Measurements from ENCODE around the gene PLXNA2. TPM values are rescaled to one million over a fixed set of nuclear protein-coding genes. Genes with fewer than 3 reads are reported as not detected.

PLXNA2 gene
- total RNA-seq, 2 donors from 2014 or later: 0.04 to 0.39 TPM

- no peak for DNase-seq (ENCODE audit: low spot score in 2 of 2)
- no peak overlapping the region for H3K27ac Mint-ChIP-seq
- ATAC-seq: no peak
- no peaks in the 10 kb centered on the region for H3K36me3 Mint-ChIP-seq
- no peaks in the 10 kb centered on the region for H3K9me3 Mint-ChIP-seq
These were observed 261.0 kb downstream of the PLXNA2 start for GRCh38 chr1:207983044-207983635.

GRCh38 chr1:207981976-207982375 is 262.2 kb downstream of the PLXNA2 start:
- Mint-ChIP-seq H3K27ac (no peak overlapping the region), H3K9me3 (no peaks in the 10 kb centered on the region), H3K36me3 (no peaks in the 10 kb centered on the region)
- ATAC-seq (peak in 1 of 2 donors; percentile 46), DNase-seq (ENCODE audit: low spot score in 2 of 2) (no peak)

DNA sequence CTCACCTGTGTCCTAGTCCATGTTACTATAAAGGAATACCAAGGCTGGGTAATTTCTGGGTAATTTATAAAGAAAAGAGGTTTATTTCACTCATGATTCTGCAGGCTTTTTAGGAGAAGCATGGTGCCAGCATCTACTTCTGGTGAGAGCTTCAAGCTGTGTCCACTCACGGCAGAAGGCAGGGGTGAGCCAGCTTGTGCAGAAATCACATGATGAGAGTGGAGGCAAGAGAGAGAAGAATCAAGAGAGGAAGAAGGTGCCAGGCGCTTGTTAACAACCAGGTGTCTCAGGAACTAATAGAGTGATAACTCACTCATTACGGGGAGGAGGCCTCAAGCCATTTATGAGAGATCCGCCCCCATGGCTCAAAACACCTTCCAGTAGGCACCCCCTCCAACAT is 265.7 kb downstream of the PLXNA2 start:
- no peak for DNase-seq (ENCODE audit: low spot score in 2 of 2)
- Mint-ChIP-seq H3K36me3 (no peaks in the 10 kb centered on the region), H3K9me3 (no peaks in the 10 kb centered on the region), H3K27ac (no peak overlapping the region)
- no peak for ATAC-seq

DNA sequence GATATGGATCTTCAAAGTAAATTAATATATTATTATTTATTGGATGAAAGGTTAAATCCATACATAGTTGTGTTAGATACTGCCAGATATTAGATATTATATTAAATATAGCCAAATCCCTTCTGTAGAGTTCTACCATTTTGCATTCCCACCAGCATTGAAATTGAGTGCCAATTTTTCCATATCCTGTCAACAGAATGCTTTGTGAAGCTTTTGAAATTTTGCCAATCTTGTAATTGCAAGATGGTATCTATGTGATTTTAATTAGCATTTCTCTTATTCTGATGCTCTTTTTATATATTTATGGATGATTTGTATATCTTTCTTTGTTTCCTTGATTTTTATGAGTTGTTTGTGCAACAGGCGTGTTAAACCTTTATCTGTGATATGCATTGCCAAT is 266.3 kb downstream of the PLXNA2 start:
- DNase-seq (ENCODE audit: low spot score in 2 of 2) (no peak), ATAC-seq (no peak)
- Mint-ChIP-seq H3K27ac (no peak overlapping the region), H3K9me3 (no peaks in the 10 kb centered on the region), H3K36me3 (no peaks in the 10 kb centered on the region)

- DNase-seq (ENCODE audit: low spot score in 2 of 2): no peak
- no peak for ATAC-seq
- Mint-ChIP-seq H3K9me3 (no peaks in the 10 kb centered on the region), H3K36me3 (no peaks in the 10 kb centered on the region), H3K27ac (no peak overlapping the region)
These were observed 270.2 kb downstream of the PLXNA2 start for GRCh38 chr1:207973898-207974568.

GRCh38 chr1:207972337-207972736 is 271.8 kb downstream of the PLXNA2 start:
- no peaks in the 10 kb centered on the region for H3K36me3 Mint-ChIP-seq
- ATAC-seq (no peak), DNase-seq (ENCODE audit: low spot score in 2 of 2) (no peak)
- no peaks in the 10 kb centered on the region for H3K9me3 Mint-ChIP-seq
- H3K27ac Mint-ChIP-seq: no peak overlapping the region
